HEK293 (cell line): ENCODE data around the gene FBXO10.
A peak's percentile ranks its signal among the peaks of the same experiment; 100 is the strongest.

Source experiments
- BCL11B ChIP-seq: fragments of 450-650 bp; formaldehyde crosslinking; IDR thresholded peaks from 2 replicates; pipeline ENCODE4 v1.5.1; 2016; ENCODE audit warnings: low read depth, missing biosample characterization, missing genetic modification characterization
- CTCF ChIP-seq: fragments of 450-650 bp; formaldehyde crosslinking; IDR thresholded peaks from 2 replicates; pipeline ENCODE4 v1.5.1; 2016; ENCODE audit warnings: missing biosample characterization, missing genetic modification characterization
- ELK4 ChIP-seq: IDR thresholded peaks from 2 replicates; pipeline ENCODE4 v1.6.1; 2011; ENCODE audit warnings: mild to moderate bottlenecking, low read depth, low read length, borderline replicate concordance
- GLIS2 ChIP-seq: fragments of 450-650 bp; formaldehyde crosslinking; IDR thresholded peaks from 2 replicates; pipeline ENCODE4 v1.5.1; 2016; ENCODE audit warnings: missing biosample characterization, missing genetic modification characterization
- KLF7 ChIP-seq: fragments of 450-650 bp; formaldehyde crosslinking; IDR thresholded peaks from 2 replicates; pipeline ENCODE4 v1.5.1; 2016; ENCODE audit warnings: missing biosample characterization, missing genetic modification characterization, borderline replicate concordance
- SETDB1 ChIP-seq: IDR thresholded peaks from one replicate; pipeline ENCODE4 v1.6.1; 2017; ENCODE audit warnings: mild to moderate bottlenecking, low read length, moderate library complexity, mixed read lengths; ENCODE audit not compliant: insufficient read length
- SP3 ChIP-seq: fragments of 450-650 bp; formaldehyde crosslinking; IDR thresholded peaks from 2 replicates; pipeline ENCODE4 v1.5.1; 2016; ENCODE audit warnings: missing biosample characterization, missing genetic modification characterization
- ZBTB1 ChIP-seq: fragments of 450-650 bp; formaldehyde crosslinking; IDR thresholded peaks from 2 replicates; pipeline ENCODE4 v1.5.1; 2016; ENCODE audit warnings: missing biosample characterization, missing genetic modification characterization
- ZBTB21 ChIP-seq: fragments of 450-650 bp; formaldehyde crosslinking; IDR thresholded peaks from 2 replicates; pipeline ENCODE4 v1.5.1; 2017; ENCODE audit warnings: missing biosample characterization, missing genetic modification characterization
- ZBTB8A ChIP-seq: fragments of 450-650 bp; formaldehyde crosslinking; IDR thresholded peaks from 2 replicates; pipeline ENCODE4 v1.5.1; 2016; ENCODE audit warnings: missing biosample characterization, missing genetic modification characterization
- ZEB2 ChIP-seq: fragments of 450-650 bp; formaldehyde crosslinking; IDR thresholded peaks from 2 replicates; pipeline ENCODE4 v1.5.1; 2016; ENCODE audit warnings: missing biosample characterization, missing genetic modification characterization
- ZFP37 ChIP-seq: fragments of 450-650 bp; formaldehyde crosslinking; IDR thresholded peaks from 2 replicates; pipeline ENCODE4 v1.5.1; 2016; ENCODE audit warnings: missing biosample characterization, missing genetic modification characterization
- ZNF10 ChIP-seq: fragments of 450-650 bp; formaldehyde crosslinking; IDR thresholded peaks from 2 replicates; pipeline ENCODE4 v1.5.1; 2017; ENCODE audit warnings: missing biosample characterization, missing genetic modification characterization
- ZNF132 ChIP-seq: fragments of 450-650 bp; formaldehyde crosslinking; IDR thresholded peaks from 2 replicates; pipeline ENCODE4 v1.5.1; 2017; ENCODE audit warnings: missing biosample characterization, missing genetic modification characterization, borderline replicate concordance
- ZNF146 ChIP-seq: fragments of 450-650 bp; formaldehyde crosslinking; IDR thresholded peaks from 2 replicates; pipeline ENCODE4 v1.5.1; 2016; ENCODE audit warnings: missing biosample characterization, missing genetic modification characterization
- ZNF148 ChIP-seq: fragments of 450-650 bp; formaldehyde crosslinking; IDR thresholded peaks from 2 replicates; pipeline ENCODE4 v1.5.0; 2017; ENCODE audit warnings: missing biosample characterization, missing genetic modification characterization, borderline replicate concordance
- ZNF155 ChIP-seq: fragments of 450-650 bp; formaldehyde crosslinking; IDR thresholded peaks from 2 replicates; pipeline ENCODE4 v1.5.1; 2016; ENCODE audit warnings: missing biosample characterization, missing genetic modification characterization
- ZNF214 ChIP-seq: fragments of 450-650 bp; formaldehyde crosslinking; IDR thresholded peaks from 2 replicates; pipeline ENCODE4 v1.5.1; 2017; ENCODE audit warnings: missing biosample characterization, mild to moderate bottlenecking, missing genetic modification characterization, borderline replicate concordance
- ZNF302 ChIP-seq: fragments of 450-650 bp; formaldehyde crosslinking; IDR thresholded peaks from 2 replicates; pipeline ENCODE4 v1.5.1; 2016; ENCODE audit warnings: missing biosample characterization, missing genetic modification characterization, low read depth
- ZNF335 ChIP-seq: fragments of 450-650 bp; formaldehyde crosslinking; conservative IDR thresholded peaks from 2 replicates; pipeline ENCODE4 v1.5.1; 2016; ENCODE audit warnings: missing biosample characterization, missing genetic modification characterization
- ZNF341 ChIP-seq: fragments of 450-650 bp; formaldehyde crosslinking; IDR thresholded peaks from 2 replicates; pipeline ENCODE4; 2016; ENCODE audit warnings: low read depth, missing biosample characterization, missing genetic modification characterization
- ZNF521 ChIP-seq: fragments of 450-650 bp; formaldehyde crosslinking; IDR thresholded peaks from 2 replicates; pipeline ENCODE4 v1.5.1; 2017; ENCODE audit warnings: missing biosample characterization, mild to moderate bottlenecking, missing genetic modification characterization
- ZNF530 ChIP-seq: fragments of 450-650 bp; formaldehyde crosslinking; IDR thresholded peaks from 2 replicates; pipeline ENCODE4 v1.5.1; 2016; ENCODE audit warnings: low read depth, missing biosample characterization, missing genetic modification characterization
- ZNF549 ChIP-seq: fragments of 450-650 bp; IDR thresholded peaks from 2 replicates; pipeline ENCODE4 v1.5.1; 2018; ENCODE audit warnings: missing biosample characterization, missing genetic modification characterization, mild to moderate bottlenecking, inconsistent platforms, moderate library complexity
- ZNF621 ChIP-seq: fragments of 450-650 bp; formaldehyde crosslinking; IDR thresholded peaks from 2 replicates; pipeline ENCODE4 v1.5.1; 2017; ENCODE audit warnings: missing biosample characterization, missing genetic modification characterization
- ZNF629 ChIP-seq: fragments of 450-650 bp; formaldehyde crosslinking; IDR thresholded peaks from 2 replicates; pipeline ENCODE4 v1.5.1; 2017; ENCODE audit warnings: missing biosample characterization, missing genetic modification characterization
- ZNF658 ChIP-seq: fragments of 450-650 bp; formaldehyde crosslinking; IDR thresholded peaks from 2 replicates; pipeline ENCODE4; 2016; ENCODE audit warnings: missing biosample characterization, missing genetic modification characterization
- ZNF677 ChIP-seq: fragments of 450-650 bp; IDR thresholded peaks from 2 replicates; pipeline ENCODE4 v1.5.0; 2018; ENCODE audit warnings: missing biosample characterization, mild to moderate bottlenecking, missing genetic modification characterization, moderate library complexity
- ZNF76 ChIP-seq: fragments of 450-650 bp; formaldehyde crosslinking; IDR thresholded peaks from 2 replicates; pipeline ENCODE4; 2016; ENCODE audit warnings: low read depth, missing biosample characterization, missing genetic modification characterization, borderline replicate concordance
- ZNF776 ChIP-seq: fragments of 450-650 bp; formaldehyde crosslinking; IDR thresholded peaks from 2 replicates; pipeline ENCODE4 v1.5.0; 2017; ENCODE audit warnings: missing biosample characterization, missing genetic modification characterization, borderline replicate concordance
- ZNF843 ChIP-seq: fragments of 450-650 bp; formaldehyde crosslinking; IDR thresholded peaks from 2 replicates; pipeline ENCODE4 v1.5.1; 2016; ENCODE audit warnings: missing biosample characterization, missing genetic modification characterization
- ZSCAN23 ChIP-seq: fragments of 450-650 bp; formaldehyde crosslinking; IDR thresholded peaks from 2 replicates; pipeline ENCODE4 v1.5.1; 2016; ENCODE audit warnings: missing biosample characterization, missing genetic modification characterization
- TF ChIP-seq, protein P1 (sequence below): fragments of 450-650 bp; formaldehyde crosslinking; optimal IDR thresholded peaks from 2 replicates; pipeline ENCODE3; 2016; ENCODE audit warnings: missing biosample characterization, mild to moderate bottlenecking, missing genetic modification characterization
- TF ChIP-seq, protein P2 (sequence below): fragments of 450-650 bp; formaldehyde crosslinking; IDR thresholded peaks from 2 replicates; pipeline ENCODE4 v1.5.1; 2016; ENCODE audit warnings: missing biosample characterization, missing genetic modification characterization

The FBXO10 gene

DNA sequence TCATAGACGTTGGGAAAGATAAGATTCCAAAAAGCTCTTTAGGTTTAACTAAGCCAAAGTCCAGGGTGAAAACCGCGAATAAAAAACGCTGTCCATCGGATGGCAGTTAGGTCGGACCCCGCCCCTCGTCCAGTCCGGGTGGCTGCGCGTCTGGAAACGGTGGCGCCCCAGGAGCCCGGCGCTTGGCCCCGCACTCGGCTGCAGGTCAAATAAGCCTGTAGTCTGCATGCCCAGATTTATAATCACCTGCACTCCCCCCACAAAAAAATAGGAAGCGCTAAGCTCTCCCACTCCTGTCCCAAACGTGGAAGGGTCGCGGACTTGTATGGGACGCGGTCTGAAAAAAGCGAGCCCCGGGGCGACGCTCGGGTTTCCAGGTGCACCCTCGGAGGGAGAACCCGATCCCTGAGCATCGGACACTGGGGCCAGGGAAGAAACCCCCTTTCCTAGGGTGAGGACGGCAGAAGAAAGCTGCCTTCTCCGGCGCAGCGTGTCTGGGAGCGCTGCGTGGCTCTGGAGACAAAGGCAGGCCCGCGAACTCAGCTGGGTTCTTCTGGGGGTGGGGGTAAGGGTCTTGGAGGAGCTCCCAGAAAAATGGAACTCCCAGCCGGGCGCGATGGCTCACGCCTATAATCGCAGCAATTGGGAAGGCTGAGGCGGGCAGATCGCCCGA lies 110.0 kb downstream of the FBXO10 start (continued):
- TF ChIP-seq CTCF (tag by site-specific recombination) (no peak), GLIS2 (0 out of 2 replicates have a peak, but pooled peaks have one; percentile 34), ZNF658 (tag by site-specific recombination) (no peak), ZNF629 (tag by site-specific recombination) (no peak), ZSCAN23 (tag by site-specific recombination) (no peak), ELK4 (no peak), ZNF146 (no peak), ZNF776 (tag by site-specific recombination) (no peak), ZNF214 (no peak), ZNF76 (tag by site-specific recombination) (no peak), ZNF10 (peak; percentile 27; the same call in 1 of the 2 replicates), ZNF302 (no peak), ZNF843 (tag by site-specific recombination) (no peak), BCL11B (tag by site-specific recombination) (no peak), ZFP37 (tag by site-specific recombination) (no peak), ZNF155 (tag by site-specific recombination) (no peak), ZNF621 (no peak), ZNF335 (peak; percentile 62; the same call in 1 of the 2 replicates), KLF7 (tag by site-specific recombination) (no peak; the same call in 1 of the 2 replicates), ZNF148 (tag by site-specific recombination) (no peak), ZNF132 (tag by site-specific recombination) (no peak), ZNF521 (no peak), ZBTB21 (tag by site-specific recombination) (no peak), SP3 (tag by site-specific recombination) (0 out of 2 replicates have a peak, but pooled peaks have one; percentile 24), ZNF549 (tag by site-specific recombination) (no peak), ZBTB1 (tag by site-specific recombination) (no peak), ZNF530 (tag by site-specific recombination) (no peak), ZEB2 (peak; percentile 27; the same call in 1 of the 2 replicates), ZNF677 (no peak), ZBTB8A (tag by site-specific recombination) (peak; percentile 99; the same call in 1 of the 2 replicates), ZNF341 (tag by site-specific recombination) (peak; percentile 18), SETDB1 (no peak)
- TF ChIP-seq, protein P1, sequence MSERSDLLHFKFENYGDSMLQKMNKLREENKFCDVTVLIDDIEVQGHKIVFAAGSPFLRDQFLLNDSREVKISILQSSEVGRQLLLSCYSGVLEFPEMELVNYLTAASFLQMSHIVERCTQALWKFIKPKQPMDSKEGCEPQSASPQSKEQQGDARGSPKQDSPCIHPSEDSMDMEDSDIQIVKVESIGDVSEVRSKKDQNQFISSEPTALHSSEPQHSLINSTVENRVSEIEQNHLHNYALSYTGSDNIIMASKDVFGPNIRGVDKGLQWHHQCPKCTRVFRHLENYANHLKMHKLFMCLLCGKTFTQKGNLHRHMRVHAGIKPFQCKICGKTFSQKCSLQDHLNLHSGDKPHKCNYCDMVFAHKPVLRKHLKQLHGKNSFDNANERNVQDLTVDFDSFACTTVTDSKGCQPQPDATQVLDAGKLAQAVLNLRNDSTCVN (tag by site-specific recombination): peak; percentile 43
- TF ChIP-seq, protein P2, sequence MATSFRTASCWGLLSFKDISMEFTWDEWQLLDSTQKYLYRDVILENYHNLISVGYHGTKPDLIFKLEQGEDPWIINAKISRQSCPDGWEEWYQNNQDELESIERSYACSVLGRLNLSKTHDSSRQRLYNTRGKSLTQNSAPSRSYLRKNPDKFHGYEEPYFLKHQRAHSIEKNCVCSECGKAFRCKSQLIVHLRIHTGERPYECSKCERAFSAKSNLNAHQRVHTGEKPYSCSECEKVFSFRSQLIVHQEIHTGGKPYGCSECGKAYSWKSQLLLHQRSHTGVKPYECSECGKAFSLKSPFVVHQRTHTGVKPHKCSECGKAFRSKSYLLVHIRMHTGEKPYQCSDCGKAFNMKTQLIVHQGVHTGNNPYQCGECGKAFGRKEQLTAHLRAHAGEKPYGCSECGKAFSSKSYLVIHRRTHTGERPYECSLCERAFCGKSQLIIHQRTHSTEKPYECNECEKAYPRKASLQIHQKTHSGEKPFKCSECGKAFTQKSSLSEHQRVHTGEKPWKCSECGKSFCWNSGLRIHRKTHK (tag by site-specific recombination): no peak
